Peyer's patch (tissue), 4 donors: ENCODE measurements around the gene CNTNAP2.

ENCODE experiments used
- CTCF ChIP-seq, 6 experiments: fragments of 450-650 bp in 4 of 6; fragments of 200-600 bp in 2 of 6; sonication (generic) in 1 of 6; IDR thresholded peaks; one replicate each; pipeline ENCODE4 v1.5.1; 2017 to 2019; ENCODE audit warnings: antibody characterized with exemption in 6 of 6, mild to moderate bottlenecking in 3 of 6, moderate library complexity in 1 of 6
- POLR2A ChIP-seq, 2 donors: fragments of 450-650 bp; IDR thresholded peaks; one replicate each; pipeline ENCODE4 v1.5.1; 2017; ENCODE audit warnings: antibody characterized with exemption in 2 of 2, mild to moderate bottlenecking in 2 of 2, moderate library complexity in 2 of 2

GRCh38 chr7:147418966-147419365 lies 1302.4 kb downstream of the CNTNAP2 start:
- TF ChIP-seq POLR2A (IDR thresholded peaks at IDR 0.05): no peak
- TF ChIP-seq CTCF (IDR thresholded peaks at IDR 0.05): no peak
